HepG2 (cell line): ENCODE data around the gene MOG. TPM values are rescaled to one million over a fixed set of nuclear protein-coding genes. Genes with fewer than 3 reads are reported as not detected.

Experiments
- ATRX ChIP-seq: sonication (generic); formaldehyde crosslinking; IDR thresholded peaks from 2 replicates; pipeline ENCODE4 v1.4.0; 2020; ENCODE audit warnings: missing genetic modification reagents, borderline replicate concordance
- ELF1 ChIP-seq: sonication (generic); formaldehyde crosslinking; IDR thresholded peaks from 2 replicates; pipeline ENCODE4 v1.4.0; 2020; ENCODE audit warnings: missing genetic modification reagents
- EZH2 ChIP-seq: conservative IDR thresholded peaks from 2 replicates; pipeline ENCODE4 v1.6.1; 2012; ENCODE audit warnings: mild to moderate bottlenecking, low read depth, low read length, moderate library complexity
- GZF1 ChIP-seq: sonication (generic); formaldehyde crosslinking; IDR thresholded peaks from 2 replicates; pipeline ENCODE4 v1.5.1; 2020; ENCODE audit warnings: mild to moderate bottlenecking, missing genetic modification reagents
- HDAC1 ChIP-seq: sonication (generic); formaldehyde crosslinking; IDR thresholded peaks from 2 replicates; pipeline ENCODE4 v1.5.1; 2020; ENCODE audit warnings: mild to moderate bottlenecking, missing genetic modification reagents
- HMGXB4 ChIP-seq, 2 experiments: sonication (generic) in 1 of 2; formaldehyde crosslinking in 1 of 2; IDR thresholded peaks; 2 replicates each; pipeline versions ENCODE4 v1.4.0 to v1.6.1; 2018 to 2020; ENCODE audit warnings: missing genetic modification reagents in 2 of 2, borderline replicate concordance in 1 of 2, low read depth in 1 of 2, mild to moderate bottlenecking in 1 of 2, missing biosample characterization in 1 of 2
- MEF2D ChIP-seq: sonication (generic); formaldehyde crosslinking; IDR thresholded peaks from 2 replicates; pipeline ENCODE4 v1.5.1; 2020; ENCODE audit warnings: mild to moderate bottlenecking, missing genetic modification reagents
- PAF1 ChIP-seq: IDR thresholded peaks from 2 replicates; pipeline ENCODE4 v1.6.1; 2016; ENCODE audit warnings: missing genetic modification reagents, missing compliant biosample characterization
- POLR2AphosphoS2 ChIP-seq: IDR thresholded peaks from 2 replicates; pipeline ENCODE4 v1.6.1; 2011; ENCODE audit warnings: low read depth, low read length, improper control_type of control experiment
- PRDM15 ChIP-seq: sonication (generic); formaldehyde crosslinking; IDR thresholded peaks from 2 replicates; pipeline ENCODE4 v1.4.0; 2020; ENCODE audit warnings: missing genetic modification reagents
- RNF2 ChIP-seq: fragments of 450-650 bp; conservative IDR thresholded peaks from 2 replicates; pipeline ENCODE4 v1.6.1; 2016; ENCODE audit warnings: low read depth
- STAG1 ChIP-seq: sonication (generic); formaldehyde crosslinking; IDR thresholded peaks from 2 replicates; pipeline ENCODE4 v1.4.0; 2020; ENCODE audit warnings: missing genetic modification reagents
- WIZ ChIP-seq: sonication (generic); formaldehyde crosslinking; IDR thresholded peaks from 2 replicates; pipeline ENCODE4 v1.5.1; 2020; ENCODE audit warnings: mild to moderate bottlenecking, missing genetic modification reagents
- ZFP36L2 ChIP-seq: sonication (generic); formaldehyde crosslinking; IDR thresholded peaks from 2 replicates; pipeline ENCODE4 v1.4.0; 2020; ENCODE audit warnings: missing genetic modification reagents
- ZFP91 ChIP-seq: sonication (generic); formaldehyde crosslinking; IDR thresholded peaks from 2 replicates; pipeline ENCODE4 v1.9.0; 2022; ENCODE audit warnings: missing genetic modification reagents, mild to moderate bottlenecking, borderline replicate concordance
- ZNF343 ChIP-seq: sonication (generic); formaldehyde crosslinking; IDR thresholded peaks from 2 replicates; pipeline ENCODE4 v1.4.0; 2020; ENCODE audit warnings: mild to moderate bottlenecking, missing genetic modification reagents
- ZNF691 ChIP-seq: sonication (generic); formaldehyde crosslinking; IDR thresholded peaks from 2 replicates; pipeline ENCODE4 v1.4.0; 2020; ENCODE audit warnings: missing genetic modification reagents, low read depth, mild to moderate bottlenecking, borderline replicate concordance
- ZNF773 ChIP-seq: sonication (generic); formaldehyde crosslinking; IDR thresholded peaks from 2 replicates; pipeline ENCODE4 v1.4.0; 2020; ENCODE audit warnings: missing genetic modification reagents, borderline replicate concordance
- polyA plus RNA-seq, 8 experiments: library from polyadenylated mRNA; depleted of rRNA in 3 of 8; stranded (reverse) in 7 of 8; unstranded in 1 of 8; fragments of >200 nt; fragmentation: Illumina TruSeq in 4 of 8; extraction: Trizol in 4 of 8; gene quantifications; 2 replicates each; pipeline versions ENCODE4 v1.2.1 to v1.2.3, GENCODE V29; 2011 to 2016; ENCODE audit warnings: low read depth in 4 of 8, missing spikeins in 1 of 8, mixed read lengths in 1 of 8; ENCODE audit not compliant: insufficient read depth in 1 of 8
- total RNA-seq, 5 experiments: library from RNA; depleted of rRNA; stranded (reverse); fragments of >200 nt; fragmentation: Illumina TruSeq; extraction: Trizol; gene quantifications; 2 replicates each; pipeline ENCODE4 v1.2.3, GENCODE V29; 2016; ENCODE audit warnings: low read depth in 1 of 5

Gene MOG
- total and polyA plus RNA-seq, 2 of the 13 experiments (the other 11 are each of a cell fraction or from before 2014, with no cell fraction given), result not detected

GRCh38 chr6:29628419-29629281, 28.2 kb upstream of the MOG start (continued):
- TF ChIP-seq MEF2D (CRISPR knock-in tag) (no peak), WIZ (CRISPR knock-in tag) (no peak), ELF1 (no peak), HMGXB4 (CRISPR knock-in tag; IDR thresholded peaks at IDR 0.05; ENCODE audit: borderline replicate concordance in 1 of 2, low read depth in 1 of 2) (peak; percentile 72 to 74; a peak in 3 of 4 replicates), ZNF343 (CRISPR knock-in tag) (0 out of 2 replicates have a peak, but pooled peaks have one; percentile 40), PAF1 (no peak), ZNF773 (CRISPR knock-in tag) (no peak), GZF1 (no peak), ZFP91 (CRISPR knock-in tag) (no peak), STAG1 (CRISPR knock-in tag) (peak; percentile 62), POLR2AphosphoS2 (no peak), RNF2 (no peak), ZFP36L2 (CRISPR knock-in tag) (no peak), ATRX (CRISPR knock-in tag) (no peak), EZH2 (peak; percentile 69; the same call in 1 of the 2 replicates), HDAC1 (no peak), PRDM15 (CRISPR knock-in tag) (peak; percentile 56; the same call in 1 of the 2 replicates), ZNF691 (CRISPR knock-in tag) (peak; percentile 37; the same call in 1 of the 2 replicates)
